Measurements from ENCODE around the gene CAMK1D.

CAMK1D gene

GRCh38 chr10:12675186-12675585, 325.8 kb downstream of the CAMK1D start:
- Histone ChIP-seq H3K4me3 (no peak overlapping the region), H3K27ac (no peak overlapping the region)
- DNase-seq (ENCODE audit: low spot score): no peak
- TF ChIP-seq CTCF (IDR thresholded peaks at IDR 0.05): no peak

GRCh38 chr10:12679636-12680035, 330.3 kb downstream of the CAMK1D start:
- no peak overlapping the region for H3K4me3 ChIP-seq
- H3K27ac ChIP-seq: no peak overlapping the region
- TF ChIP-seq CTCF (IDR thresholded peaks at IDR 0.05): no peak
- DNase-seq (ENCODE audit: low spot score): no peak

- Histone ChIP-seq H3K4me3 (no peak overlapping the region), H3K27ac (no peak overlapping the region)
- DNase-seq (ENCODE audit: low spot score): no peak
- no peak for TF ChIP-seq CTCF (IDR thresholded peaks at IDR 0.05)
Measured at GRCh38 chr10:12681252-12681651, 331.9 kb downstream of the CAMK1D start.

- no peak for TF ChIP-seq CTCF (IDR thresholded peaks at IDR 0.05)
- Histone ChIP-seq H3K4me3 (no peak overlapping the region), H3K27ac (no peak overlapping the region)
- no peak for DNase-seq (ENCODE audit: low spot score)
Measured at GRCh38 chr10:12684784-12685183, 335.4 kb downstream of the CAMK1D start.

GRCh38 chr10:12685261-12686058, 336.1 kb downstream of the CAMK1D start:
- Histone ChIP-seq H3K27ac (no peak overlapping the region), H3K4me3 (no peak overlapping the region)
- TF ChIP-seq CTCF (IDR thresholded peaks at IDR 0.05): no peak
- no peak for DNase-seq (ENCODE audit: low spot score)

GRCh38 chr10:12687996-12688395, 338.6 kb downstream of the CAMK1D start:
- DNase-seq (ENCODE audit: low spot score): no peak
- Histone ChIP-seq H3K4me3 (no peak overlapping the region), H3K27ac (no peak overlapping the region)
- TF ChIP-seq CTCF (IDR thresholded peaks at IDR 0.05): no peak

GRCh38 chr10:12689893-12690292, 340.5 kb downstream of the CAMK1D start:
- DNase-seq (ENCODE audit: low spot score): no peak
- no peak overlapping the region for H3K4me3 ChIP-seq
- H3K27ac ChIP-seq: no peak overlapping the region
- no peak for TF ChIP-seq CTCF (IDR thresholded peaks at IDR 0.05)
